Body of pancreas (tissue), 4 donors: Measurements from ENCODE around the gene SGCD. TPM values are rescaled to one million over a fixed set of nuclear protein-coding genes. Genes with fewer than 3 reads are reported as not detected.
A peak's percentile ranks its signal among the peaks of the same experiment; 100 is the strongest.

Source experiments
- ATAC-seq: fragments of 150-250 bp; one replicate; pipeline ENCODE4 v1.9.1; 2016
- DNase-seq, 4 donors: peaks; one replicate each; pipeline ENCODE4 v3.0.0-alpha.2; 2019
- H3K27ac ChIP-seq, 4 donors: fragments of 200-600 bp; sonication (generic); 1 replicate in 3 of 4; 2 replicates in 1 of 4; pipeline versions ENCODE4 v1.5.1 to v1.6.1; 2016 to 2019; ENCODE audit warnings: mild to moderate bottlenecking in 1 of 4, mixed read lengths in 1 of 4, moderate library complexity in 1 of 4
- H3K27me3 ChIP-seq, 2 donors: fragments of 200-600 bp; sonication (generic); one replicate each; pipeline ENCODE4 v1.6.0; 2016; ENCODE audit warnings: mild to moderate bottlenecking in 1 of 2
- H3K36me3 ChIP-seq, 2 donors: fragments of 200-600 bp; sonication (generic); replicated peaks in 1 of 2; 2 replicates each; pipeline ENCODE4 v1.5.1; 2016; ENCODE audit warnings: low read depth in 2 of 2; ENCODE audit not compliant: insufficient read depth in 1 of 2
- H3K4me1 ChIP-seq: fragments of 200-600 bp; sonication (generic); one replicate; pipeline ENCODE4 v1.6.0; 2016
- H3K4me3 ChIP-seq, 2 donors: fragments of 200-600 bp; sonication (generic); 1 replicate in 1 of 2; 2 replicates in 1 of 2; pipeline ENCODE4 v1.5.1; 2016 to 2019
- H3K9me3 ChIP-seq, 3 donors: fragments of 200-600 bp; sonication (generic); 1 replicate in 2 of 3; 2 replicates in 1 of 3; pipeline ENCODE4 v1.5.1; 2016
- CTCF ChIP-seq, 7 experiments: fragments of 450-650 bp in 4 of 7; fragments of 200-600 bp in 3 of 7; sonication (generic) in 3 of 7; IDR thresholded peaks; one replicate each; pipeline ENCODE4 v1.5.1; 2016 to 2019; ENCODE audit warnings: antibody characterized with exemption in 7 of 7
- POLR2A ChIP-seq, 3 donors: fragments of 450-650 bp; IDR thresholded peaks; one replicate each; pipeline ENCODE4 v1.6.1; 2016; ENCODE audit warnings: antibody characterized with exemption in 3 of 3, mild to moderate bottlenecking in 2 of 3
- WGBS, 2 donors: methylation state at CpG; one replicate each; pipeline ENCODE4 v1.1.5; 2017; 5-methylcytosine and 5-hydroxymethylcytosine counted together
- intact Hi-C: fragments of 100-400 bp; cut with DNase I; formaldehyde crosslinking; loops from one replicate; pipeline ENCODE4 v1.15.1; 2023
- total RNA-seq, 2 donors: library from RNA; depleted of rRNA; stranded (reverse); fragments of >200 nt; gene quantifications; one replicate each; pipeline ENCODE4 v1.1.0, GENCODE V29; 2016

SGCD gene
- total RNA-seq, 2 donors from 2014 or later = 0.66 to 2.6 TPM

- H3K4me1 ChIP-seq = no peaks in the 10 kb centered on the region
- no peak for TF ChIP-seq CTCF (IDR thresholded peaks at IDR 0.05)
- TF ChIP-seq POLR2A (IDR thresholded peaks at IDR 0.05) = no peak
These were observed 60.4 kb downstream of the SGCD start for GRCh38 chr5:156387391-156387790.

DNA sequence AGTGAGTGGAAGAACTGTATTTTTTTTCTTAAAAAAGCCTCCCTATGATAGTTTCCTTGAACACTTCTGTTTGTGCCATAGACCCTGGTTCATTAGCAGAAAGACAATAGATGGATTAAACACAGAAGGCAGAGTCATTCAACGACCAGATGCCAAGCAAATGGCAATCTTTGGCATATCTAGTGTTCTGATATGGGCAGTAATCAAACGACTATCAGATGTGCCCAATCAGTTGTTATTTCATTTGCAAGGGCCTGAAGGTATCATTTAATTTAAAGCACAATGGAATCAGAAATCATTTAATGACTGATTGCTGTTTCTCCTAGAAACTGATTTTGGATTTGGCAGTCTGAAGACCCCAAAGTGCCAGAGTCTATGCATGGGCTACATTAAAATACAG lies 61.3 kb downstream of the SGCD start:
- WGBS, 2 donors = 21 to 23% methylated on average over 2 of the region's 2 CpGs
- TF ChIP-seq CTCF (IDR thresholded peaks at IDR 0.05) (no peak), POLR2A (IDR thresholded peaks at IDR 0.05) (no peak)
- intact Hi-C loops = no loop called here
- H3K27ac ChIP-seq = no peak overlapping the region
- no peak for DNase-seq
- no peaks in the 10 kb centered on the region for H3K9me3 ChIP-seq
- no peaks in the 10 kb centered on the region for H3K27me3 ChIP-seq
- ATAC-seq = no peak
- no peaks in the 10 kb centered on the region for H3K36me3 ChIP-seq
- H3K4me1 ChIP-seq = no peaks in the 10 kb centered on the region
- no peak overlapping the region for H3K4me3 ChIP-seq

More at GRCh38 chr5:156387391-156387790, 60.4 kb downstream of the SGCD start:
- DNase-seq (no peak), ATAC-seq (no peak)
- Histone ChIP-seq H3K4me3 (no peak overlapping the region), H3K27me3 (no peaks in the 10 kb centered on the region), H3K9me3 (no peaks in the 10 kb centered on the region), H3K36me3 (no peaks in the 10 kb centered on the region), H3K27ac (no peak overlapping the region)
- intact Hi-C loops = no loop called here

DNA sequence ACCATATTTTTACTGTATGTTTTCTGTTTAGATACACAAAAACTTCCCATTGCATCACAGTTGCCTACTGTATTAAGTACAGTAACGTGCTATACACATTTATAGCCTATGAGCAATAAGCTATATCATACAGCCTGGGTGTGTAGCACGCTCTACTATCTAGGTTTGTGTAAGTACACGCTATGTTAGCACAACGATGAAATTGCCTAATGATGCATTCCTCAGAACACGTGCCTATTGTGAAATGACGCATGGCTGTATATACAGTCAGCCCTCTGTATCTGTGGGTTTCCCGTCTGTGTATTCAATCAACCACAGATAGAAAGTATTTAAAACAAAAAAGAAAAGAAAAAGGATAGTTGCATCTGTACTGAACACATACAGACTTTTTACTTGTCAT lies 64.2 kb downstream of the SGCD start:
- Histone ChIP-seq H3K27ac (no peak overlapping the region), H3K4me3 (no peak overlapping the region), H3K9me3 (no peaks in the 10 kb centered on the region), H3K4me1 (no peaks in the 10 kb centered on the region), H3K27me3 (no peaks in the 10 kb centered on the region), H3K36me3 (no peaks in the 10 kb centered on the region)
- TF ChIP-seq POLR2A (IDR thresholded peaks at IDR 0.05) = no peak
- TF ChIP-seq CTCF (IDR thresholded peaks at IDR 0.05) = no peak
- DNase-seq (no peak), ATAC-seq (no peak)
- intact Hi-C loops = no loop called here
- WGBS, 2 donors = 39 to 40% methylated on average over 7 of the region's 7 CpGs

DNA sequence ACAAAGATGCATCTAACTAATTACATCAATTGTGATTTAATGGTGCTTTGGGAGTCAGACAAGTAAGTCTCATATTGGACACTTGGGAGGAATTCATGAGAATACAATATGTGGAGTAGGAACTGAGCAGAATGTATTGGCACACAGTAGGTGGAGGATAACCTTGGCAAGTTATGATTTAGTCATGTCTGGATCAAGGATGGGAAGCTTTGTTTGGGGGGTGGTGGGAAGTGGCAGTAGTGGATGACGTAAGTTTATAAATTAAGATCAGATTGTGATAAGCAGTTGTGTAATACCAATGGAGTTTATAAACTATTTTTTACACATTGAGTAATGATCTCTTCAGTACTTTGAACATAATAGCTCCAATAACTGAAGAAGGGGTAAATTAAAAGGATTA lies 67.0 kb downstream of the SGCD start:
- ATAC-seq (no peak), DNase-seq (no peak)
- Histone ChIP-seq H3K4me1 (no peaks in the 10 kb centered on the region), H3K27ac (no peak overlapping the region), H3K36me3 (no peaks in the 10 kb centered on the region), H3K4me3 (no peak overlapping the region), H3K27me3 (no peaks in the 10 kb centered on the region), H3K9me3 (no peaks in the 10 kb centered on the region)
- intact Hi-C loops = no loop called here
- 56 to 59% methylated on average over 1 of the region's 1 CpG for WGBS, 2 donors
- TF ChIP-seq POLR2A (IDR thresholded peaks at IDR 0.05) (no peak), CTCF (IDR thresholded peaks at IDR 0.05) (no peak)

- no peak overlapping the region for H3K27ac ChIP-seq
- 51 to 59% methylated on average over 6 of the region's 6 CpGs for WGBS, 2 donors
- no peaks in the 10 kb centered on the region for H3K27me3 ChIP-seq
- no peaks in the 10 kb centered on the region for H3K36me3 ChIP-seq
- DNase-seq (peak in 1 of 4 donors; percentile 7), ATAC-seq (no peak)
- intact Hi-C loops = no loop called here
- no peaks in the 10 kb centered on the region for H3K9me3 ChIP-seq
- no peaks in the 10 kb centered on the region for H3K4me1 ChIP-seq
- H3K4me3 ChIP-seq = no peak overlapping the region
- TF ChIP-seq POLR2A (IDR thresholded peaks at IDR 0.05) = no peak
- TF ChIP-seq CTCF (IDR thresholded peaks at IDR 0.05) = no peak
These were observed 67.8 kb downstream of the SGCD start for GRCh38 chr5:156394642-156395305.
